ENCODE data around the gene MYEF2. TPM values are rescaled to one million over a fixed set of nuclear protein-coding genes. Genes with fewer than 3 reads are reported as not detected.

MYEF2 gene
- total and polyA plus RNA-seq, 2 donors (not counting 3 experiments of a cell fraction or from before 2014, with no cell fraction given), result 11.6 to 54.8 TPM

DNA sequence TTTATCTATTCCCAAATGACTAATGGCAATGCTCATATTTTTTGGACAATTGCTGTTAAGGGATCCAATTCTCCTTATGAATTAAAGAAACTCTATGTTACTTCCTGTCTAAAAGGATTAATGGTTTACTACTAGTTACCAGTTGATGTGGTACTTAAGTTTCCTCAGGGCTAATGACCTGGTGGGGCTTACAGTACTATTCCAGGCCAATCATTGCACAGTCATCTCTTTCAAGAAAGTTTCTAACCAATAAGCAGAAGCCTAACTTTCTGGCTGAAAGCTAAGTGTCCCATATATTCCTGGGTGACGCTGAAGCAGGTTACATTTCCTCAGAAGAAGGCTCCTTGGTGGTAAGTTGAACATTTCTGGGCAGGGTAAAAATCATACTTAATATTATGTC is 27.9 kb upstream of the MYEF2 start, which contains the start of gene SLC12A1:
SLC12A1 (plus strand) TSS at position 322 of the 400 bp plus-strand sequence. CDS start 1,418 bp downstream, outside the sequence.
- dilution Hi-C loops (cut with MboI; ENCODE audit: extremely low pct_ligation_motif_present, low sequenced_read_pairs) (no loop called here), intact Hi-C loops (cut with micrococcal nuclease) (no loop called here)
- Histone ChIP-seq H2AFZ (ENCODE audit: low read depth, low read length) (no peak within 1 kb of the TSS), H4K20me1 (replicated peaks; ENCODE audit: control insufficient read depth, extremely low read depth, insufficient read depth, low read length) (no peaks in the 10 kb centered on the region), H3K36me3 (ENCODE audit: control insufficient read depth in 2 of 2, extremely low read depth in 1 of 2, insufficient read depth in 2 of 2, low read length in 2 of 2) (no peaks in the 10 kb centered on the region), H3K9me1 (replicated peaks; ENCODE audit: control insufficient read depth, extremely low read depth, insufficient read depth, low read length) (no peaks in the 10 kb centered on the region), H3K4me3 (replicated peaks in 1 of 3; ENCODE audit: insufficient read depth in 1 of 3, low read depth in 1 of 3, low read length in 3 of 3) (no peak within 1 kb of the TSS), H3K79me2 (ENCODE audit: control insufficient read depth, insufficient read depth, low read length) (no peaks in the 10 kb centered on the region), H3K27me3 (ENCODE audit: control insufficient read depth in 2 of 2, insufficient read depth in 2 of 2, low read length in 2 of 2) (peaks cover 3% of the 10 kb centered on the region in 2 experiments), H3K27ac (ENCODE audit: insufficient read depth, low read depth, low read length) (no peak within 1 kb of the TSS), H3K9ac (replicated peaks; ENCODE audit: extremely low read depth, insufficient read depth, low read length) (no peak within 1 kb of the TSS), H3K9me3 (replicated peaks; ENCODE audit: control insufficient read depth, insufficient read depth, low read length) (no peaks in the 10 kb centered on the region), H3K4me1 (ENCODE audit: control insufficient read depth, extremely low read depth, insufficient read depth, low read length) (no peaks in the 10 kb centered on the region), H3K4me2 (ENCODE audit: insufficient read depth, low read length) (no peak within 1 kb of the TSS)
- DNase-seq (ENCODE audit: low read depth, low spot score) (no peak), FAIRE-seq (no peak)
- POLR2A ChIA-PET, result no interaction called here
- no TSS peak for BruUV-seq (replicated peaks)
- CTCF ChIA-PET, result no interaction called here
- TF ChIP-seq GATA2 (IDR thresholded peaks at IDR 0.05; ENCODE audit: insufficient read depth, insufficient read length, low read depth, low read length) (no peak), JUN (IDR thresholded peaks at IDR 0.05; ENCODE audit: borderline replicate concordance, insufficient read depth, insufficient read length, low read depth) (no peak), MYC (IDR thresholded peaks at IDR 0.05; ENCODE audit: low read depth, low read length) (no peak), FOS (IDR thresholded peaks at IDR 0.05; ENCODE audit: borderline replicate concordance, insufficient read depth, low read length) (no peak), POLR2AphosphoS5 (IDR thresholded peaks at IDR 0.05; ENCODE audit: insufficient read depth, low read depth, low read length) (no peak), EZH2 (IDR thresholded peaks at IDR 0.05; ENCODE audit: borderline replicate concordance, low read depth, low read length, severe bottlenecking) (no peak), POLR2A (IDR thresholded peaks at IDR 0.05; ENCODE audit: low read depth, low read length) (no peak)
- TF ChIP-seq, protein P1, sequence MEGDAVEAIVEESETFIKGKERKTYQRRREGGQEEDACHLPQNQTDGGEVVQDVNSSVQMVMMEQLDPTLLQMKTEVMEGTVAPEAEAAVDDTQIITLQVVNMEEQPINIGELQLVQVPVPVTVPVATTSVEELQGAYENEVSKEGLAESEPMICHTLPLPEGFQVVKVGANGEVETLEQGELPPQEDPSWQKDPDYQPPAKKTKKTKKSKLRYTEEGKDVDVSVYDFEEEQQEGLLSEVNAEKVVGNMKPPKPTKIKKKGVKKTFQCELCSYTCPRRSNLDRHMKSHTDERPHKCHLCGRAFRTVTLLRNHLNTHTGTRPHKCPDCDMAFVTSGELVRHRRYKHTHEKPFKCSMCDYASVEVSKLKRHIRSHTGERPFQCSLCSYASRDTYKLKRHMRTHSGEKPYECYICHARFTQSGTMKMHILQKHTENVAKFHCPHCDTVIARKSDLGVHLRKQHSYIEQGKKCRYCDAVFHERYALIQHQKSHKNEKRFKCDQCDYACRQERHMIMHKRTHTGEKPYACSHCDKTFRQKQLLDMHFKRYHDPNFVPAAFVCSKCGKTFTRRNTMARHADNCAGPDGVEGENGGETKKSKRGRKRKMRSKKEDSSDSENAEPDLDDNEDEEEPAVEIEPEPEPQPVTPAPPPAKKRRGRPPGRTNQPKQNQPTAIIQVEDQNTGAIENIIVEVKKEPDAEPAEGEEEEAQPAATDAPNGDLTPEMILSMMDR (IDR thresholded peaks at IDR 0.05; ENCODE audit: extremely low read depth in 1 of 2, insufficient read depth in 1 of 2, low read depth in 1 of 2, low read length in 2 of 2), result no peak
- TF ChIP-seq, protein P2, sequence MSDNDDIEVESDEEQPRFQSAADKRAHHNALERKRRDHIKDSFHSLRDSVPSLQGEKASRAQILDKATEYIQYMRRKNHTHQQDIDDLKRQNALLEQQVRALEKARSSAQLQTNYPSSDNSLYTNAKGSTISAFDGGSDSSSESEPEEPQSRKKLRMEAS (IDR thresholded peaks at IDR 0.05; ENCODE audit: insufficient read depth, insufficient read length), result no peak
